Smooth muscle cell (in vitro differentiated cells): ENCODE measurements around the gene ADAM17. TPM values are rescaled to one million over a fixed set of nuclear protein-coding genes. Genes with fewer than 3 reads are reported as not detected.

Experiments
- DNase-seq: peaks from one replicate; lab custom pipeline; 2025; ENCODE audit not compliant: unreplicated experiment; lab: John Stamatoyannopoulos, UW
- H2AFZ ChIP-seq: fragments of 200-600 bp; sonication (generic); 2 replicates; pipeline ENCODE4 v1.6.0; 2016; ENCODE audit warnings: antibody characterized with exemption, low read depth, mild to moderate bottlenecking
- H3F3A ChIP-seq: fragments of 200-600 bp; sonication (generic); 2 replicates; pipeline ENCODE4 v1.6.0; 2017; ENCODE audit warnings: antibody characterized with exemption, low read depth
- H3K27ac ChIP-seq: fragments of 200-600 bp; sonication (generic); 2 replicates; pipeline ENCODE4 v1.5.1; 2016; ENCODE audit warnings: low read depth, mild to moderate bottlenecking
- H3K27me3 ChIP-seq: fragments of 200-600 bp; sonication (generic); 2 replicates; pipeline ENCODE4 v1.6.1; 2016; ENCODE audit warnings: low read depth, mild to moderate bottlenecking
- H3K36me3 ChIP-seq: fragments of 200-600 bp; sonication (generic); 2 replicates; pipeline ENCODE4 v1.5.1; 2016; ENCODE audit warnings: low read depth
- H3K4me1 ChIP-seq: fragments of 200-600 bp; sonication (generic); 2 replicates; pipeline ENCODE4 v1.5.1; 2016; ENCODE audit warnings: low read depth
- H3K4me2 ChIP-seq: fragments of 200-600 bp; sonication (generic); 2 replicates; pipeline ENCODE4 v1.6.0; 2016; ENCODE audit warnings: mild to moderate bottlenecking
- H3K4me3 ChIP-seq: fragments of 200-600 bp; sonication (generic); 2 replicates; pipeline ENCODE4 v1.5.1; 2016; ENCODE audit warnings: mild to moderate bottlenecking
- H3K79me2 ChIP-seq: fragments of 200-600 bp; sonication (generic); 2 replicates; pipeline ENCODE4 v1.6.0; 2016; ENCODE audit warnings: low read depth, mild to moderate bottlenecking
- H3K9ac ChIP-seq: fragments of 200-600 bp; sonication (generic); 2 replicates; pipeline ENCODE4 v1.6.0; 2016; ENCODE audit warnings: low read depth
- H3K9me3 ChIP-seq: fragments of 200-600 bp; sonication (generic); replicated peaks from 2 replicates; pipeline ENCODE4 v1.5.1; 2016; ENCODE audit warnings: low read depth
- H4K20me1 ChIP-seq: fragments of 200-600 bp; sonication (generic); 2 replicates; pipeline ENCODE4 v1.6.0; 2016; ENCODE audit warnings: low read depth
- WGBS: methylation state at CpG from one replicate; pipeline ENCODE4 v1.1.7; 2016; ENCODE audit warnings: low lambda C conversion rate; 5-methylcytosine and 5-hydroxymethylcytosine counted together
- polyA plus RNA-seq: library from polyadenylated mRNA; unstranded; fragments of >200 nt; fragmentation: Nextera tagmentation; extraction: Ambion mirVana; gene quantifications from 2 replicates; pipeline ENCODE4 v1.2.1, GENCODE V29; 2016
- total RNA-seq: library from RNA; depleted of rRNA; stranded (reverse); fragments of >200 nt; gene quantifications from 2 replicates; pipeline ENCODE4 v1.2.3, GENCODE V29; 2014
- TF ChIP-seq, protein P1 (sequence below): fragments of 200-600 bp; sonication (generic); IDR thresholded peaks from 2 replicates; pipeline ENCODE4 v1.5.1; 2017; ENCODE audit warnings: borderline replicate concordance, mild to moderate bottlenecking, antibody characterized with exemption; ENCODE audit not compliant: insufficient read depth, poor library complexity, severe bottlenecking

Gene ADAM17
- total and polyA plus RNA-seq, 2 experiments from 2014 or later = 8.9 to 18.3 TPM

DNA sequence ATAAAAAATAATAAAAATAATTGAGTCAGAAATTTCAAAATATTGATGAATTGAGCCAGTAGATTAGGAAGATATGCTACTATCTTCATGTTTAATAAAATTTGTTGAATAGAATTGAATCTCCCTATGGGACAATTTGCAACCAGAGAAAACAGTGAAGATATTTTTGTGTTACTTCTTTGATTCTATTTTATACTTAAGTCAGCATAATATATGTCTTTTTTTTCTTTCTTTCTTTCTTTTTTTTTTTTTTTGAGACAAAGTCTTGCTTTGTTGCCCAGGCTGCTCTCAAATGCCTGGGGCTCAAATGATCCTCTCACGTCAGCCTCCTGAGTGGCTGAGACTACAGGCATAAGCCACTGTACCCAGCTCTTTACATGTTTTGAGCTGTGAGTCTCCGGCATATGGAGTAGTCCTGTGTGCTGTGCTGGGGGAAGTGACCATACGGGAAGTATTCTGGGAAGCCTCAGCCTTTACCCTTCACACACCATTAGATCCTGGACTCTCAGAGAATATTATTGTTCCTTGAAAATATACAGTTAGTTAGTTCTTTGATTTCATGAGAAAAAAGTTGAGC lies 95.1 kb downstream of the ADAM17 start:
- no peak for DNase-seq
- Histone ChIP-seq H3K4me2 (no peak overlapping the region), H3K79me2 (no peaks in the 10 kb centered on the region), H3F3A (no peaks in the 10 kb centered on the region), H3K27me3 (no peaks in the 10 kb centered on the region), H4K20me1 (no peaks in the 10 kb centered on the region), H3K4me3 (no peak overlapping the region), H3K4me1 (no peaks in the 10 kb centered on the region), H3K36me3 (no peaks in the 10 kb centered on the region), H2AFZ (no peak overlapping the region), H3K27ac (no peak overlapping the region), H3K9me3 (no peaks in the 10 kb centered on the region), H3K9ac (no peak overlapping the region)
- TF ChIP-seq, protein P1, sequence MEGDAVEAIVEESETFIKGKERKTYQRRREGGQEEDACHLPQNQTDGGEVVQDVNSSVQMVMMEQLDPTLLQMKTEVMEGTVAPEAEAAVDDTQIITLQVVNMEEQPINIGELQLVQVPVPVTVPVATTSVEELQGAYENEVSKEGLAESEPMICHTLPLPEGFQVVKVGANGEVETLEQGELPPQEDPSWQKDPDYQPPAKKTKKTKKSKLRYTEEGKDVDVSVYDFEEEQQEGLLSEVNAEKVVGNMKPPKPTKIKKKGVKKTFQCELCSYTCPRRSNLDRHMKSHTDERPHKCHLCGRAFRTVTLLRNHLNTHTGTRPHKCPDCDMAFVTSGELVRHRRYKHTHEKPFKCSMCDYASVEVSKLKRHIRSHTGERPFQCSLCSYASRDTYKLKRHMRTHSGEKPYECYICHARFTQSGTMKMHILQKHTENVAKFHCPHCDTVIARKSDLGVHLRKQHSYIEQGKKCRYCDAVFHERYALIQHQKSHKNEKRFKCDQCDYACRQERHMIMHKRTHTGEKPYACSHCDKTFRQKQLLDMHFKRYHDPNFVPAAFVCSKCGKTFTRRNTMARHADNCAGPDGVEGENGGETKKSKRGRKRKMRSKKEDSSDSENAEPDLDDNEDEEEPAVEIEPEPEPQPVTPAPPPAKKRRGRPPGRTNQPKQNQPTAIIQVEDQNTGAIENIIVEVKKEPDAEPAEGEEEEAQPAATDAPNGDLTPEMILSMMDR = no peak
- WGBS = 96% methylated on average over 3 of the region's 3 CpGs

DNA sequence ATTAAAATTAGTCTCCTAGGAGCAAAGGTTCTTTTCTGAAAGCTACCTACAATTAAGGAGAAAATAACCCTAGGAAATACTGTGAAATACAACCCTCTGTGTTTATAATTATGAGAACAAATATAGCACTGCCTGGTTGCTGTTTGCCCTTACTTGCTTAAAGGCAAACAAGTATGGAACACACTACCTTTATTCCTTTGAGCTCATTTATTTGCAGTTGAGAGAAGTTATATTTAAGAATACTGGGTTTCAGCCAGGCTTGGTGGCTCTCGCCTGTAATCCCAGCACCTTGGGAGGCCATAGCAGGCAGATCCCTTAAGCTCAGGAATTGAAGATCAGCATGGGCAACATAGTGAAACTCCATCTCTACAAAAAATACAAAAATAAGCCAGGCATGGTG lies 104.4 kb downstream of the ADAM17 start:
- Histone ChIP-seq H3K36me3 (no peaks in the 10 kb centered on the region), H2AFZ (no peak overlapping the region), H3F3A (no peaks in the 10 kb centered on the region), H3K9ac (no peak overlapping the region), H4K20me1 (no peaks in the 10 kb centered on the region), H3K79me2 (no peaks in the 10 kb centered on the region), H3K27me3 (no peaks in the 10 kb centered on the region), H3K27ac (no peak overlapping the region), H3K4me1 (no peaks in the 10 kb centered on the region), H3K9me3 (no peaks in the 10 kb centered on the region), H3K4me3 (no peak overlapping the region), H3K4me2 (no peak overlapping the region)
- TF ChIP-seq, protein P1 = no peak
- 92% methylated on average over 1 of the region's 1 CpG for WGBS
- DNase-seq = no peak

DNA sequence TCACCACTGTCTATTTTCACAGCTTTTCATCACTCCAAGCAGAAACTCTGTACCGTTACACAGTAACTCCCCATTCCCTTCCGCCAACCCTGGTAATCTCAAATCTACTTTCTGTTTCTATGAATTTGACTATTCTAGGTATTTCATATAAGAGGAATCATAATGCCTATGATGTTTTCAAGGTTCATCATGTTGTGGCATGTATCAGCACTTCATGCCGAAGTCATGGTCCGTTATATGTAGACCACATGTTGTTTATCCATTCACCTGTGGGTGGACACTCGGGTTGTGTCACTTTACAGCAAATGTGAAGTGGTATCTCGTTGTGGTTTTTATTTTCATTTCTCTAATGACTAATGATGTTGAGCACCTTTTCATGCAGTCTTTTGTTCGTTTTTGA lies 110.5 kb downstream of the ADAM17 start:
- Histone ChIP-seq H3K27ac (no peak overlapping the region), H2AFZ (no peak overlapping the region), H3K79me2 (no peaks in the 10 kb centered on the region), H3K9me3 (no peaks in the 10 kb centered on the region), H3K9ac (no peak overlapping the region), H3K4me3 (no peak overlapping the region), H3K27me3 (no peaks in the 10 kb centered on the region), H3F3A (no peaks in the 10 kb centered on the region), H4K20me1 (no peaks in the 10 kb centered on the region), H3K36me3 (peaks cover 7% of the 10 kb centered on the region), H3K4me2 (no peak overlapping the region), H3K4me1 (no peaks in the 10 kb centered on the region)
- TF ChIP-seq, protein P1 = no peak
- 90% methylated on average over 7 of the region's 7 CpGs for WGBS
- no peak for DNase-seq

DNA sequence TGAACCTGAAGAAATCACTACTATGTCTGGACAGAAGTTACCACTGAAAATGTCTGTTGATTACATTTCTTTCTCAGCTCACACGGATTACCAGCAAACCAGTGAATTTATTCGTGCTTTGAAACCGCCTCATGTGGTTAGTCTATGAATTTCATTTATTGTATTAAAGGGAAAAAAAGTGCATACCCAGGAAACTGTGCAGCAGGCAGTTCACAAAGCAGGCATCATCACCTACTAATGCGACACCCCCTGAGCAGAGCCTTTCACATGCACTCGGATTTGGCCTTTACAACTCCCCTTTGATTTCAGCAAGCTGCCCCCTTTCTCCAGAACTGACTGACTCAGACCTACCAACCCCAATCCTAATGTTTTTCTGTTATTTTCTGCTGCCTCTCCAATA lies 112.1 kb downstream of the ADAM17 start:
- Histone ChIP-seq H3K9me3 (no peaks in the 10 kb centered on the region), H3K4me1 (no peaks in the 10 kb centered on the region), H3K27ac (no peak overlapping the region), H3K9ac (no peak overlapping the region), H3F3A (no peaks in the 10 kb centered on the region), H3K27me3 (no peaks in the 10 kb centered on the region), H3K36me3 (peaks cover 12% of the 10 kb centered on the region), H3K79me2 (no peaks in the 10 kb centered on the region), H4K20me1 (no peaks in the 10 kb centered on the region), H2AFZ (no peak overlapping the region), H3K4me3 (no peak overlapping the region), H3K4me2 (no peak overlapping the region)
- TF ChIP-seq, protein P1 = no peak
- DNase-seq = no peak
- WGBS = 92% methylated on average over 5 of the region's 5 CpGs
